NCI-H2107 (cell line): ENCODE measurements around the gene TRPM3.

Source experiments
- DNase-seq: peaks from one replicate; lab custom pipeline; 2025; lab: John Stamatoyannopoulos, UW

Gene TRPM3

DNA sequence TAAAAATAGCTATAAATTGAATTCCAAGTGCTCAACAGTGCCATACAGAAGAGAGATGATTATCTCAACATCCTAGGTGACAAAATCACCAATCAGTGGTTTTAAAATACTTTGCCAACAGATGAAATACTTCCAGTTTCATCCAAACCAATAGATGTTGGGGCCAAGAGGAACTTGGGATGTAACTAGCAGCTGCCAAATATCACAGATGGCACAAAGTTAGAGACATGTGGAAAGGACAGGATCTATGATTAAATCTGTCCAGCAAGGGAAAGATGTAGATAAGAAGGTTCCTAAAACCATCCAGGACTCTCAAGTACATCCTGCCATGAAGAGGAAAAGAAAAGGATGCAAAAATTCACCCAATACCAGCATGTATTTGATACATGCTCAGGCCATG lies 23.8 kb downstream of the TRPM3 start:
- no peak for DNase-seq

DNA sequence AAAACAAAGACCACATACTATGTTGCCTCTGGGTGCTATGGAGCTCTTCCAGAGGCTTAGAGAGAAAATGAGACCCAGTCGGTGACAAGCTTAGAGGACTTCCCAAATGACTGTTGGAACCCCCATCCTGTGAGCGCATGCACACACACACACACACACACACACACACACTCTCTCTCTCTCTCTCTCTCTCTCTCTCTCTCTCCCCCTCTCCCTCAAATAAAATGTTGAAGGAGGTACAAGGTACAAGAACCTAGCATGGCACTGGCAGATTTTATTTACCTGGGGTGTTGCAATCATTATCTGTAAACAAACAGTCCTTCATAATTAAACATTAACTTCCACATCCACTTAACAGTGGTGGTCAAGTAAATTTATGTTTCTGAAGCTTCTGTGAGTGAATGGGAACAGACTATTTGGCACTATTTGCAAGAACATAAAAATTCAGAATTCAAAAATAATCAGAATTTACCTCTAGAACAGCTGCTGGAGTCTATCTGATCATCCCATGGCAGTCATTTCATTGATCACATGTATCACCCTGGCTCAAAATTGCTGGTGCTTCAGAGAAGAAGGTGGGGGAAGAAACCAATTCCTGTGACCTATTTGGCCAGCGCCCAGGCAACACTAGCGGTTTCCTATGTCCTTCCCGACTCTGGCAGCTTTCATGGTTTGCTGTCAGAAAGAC lies 24.9 kb downstream of the TRPM3 start:
- DNase-seq = no peak

DNA sequence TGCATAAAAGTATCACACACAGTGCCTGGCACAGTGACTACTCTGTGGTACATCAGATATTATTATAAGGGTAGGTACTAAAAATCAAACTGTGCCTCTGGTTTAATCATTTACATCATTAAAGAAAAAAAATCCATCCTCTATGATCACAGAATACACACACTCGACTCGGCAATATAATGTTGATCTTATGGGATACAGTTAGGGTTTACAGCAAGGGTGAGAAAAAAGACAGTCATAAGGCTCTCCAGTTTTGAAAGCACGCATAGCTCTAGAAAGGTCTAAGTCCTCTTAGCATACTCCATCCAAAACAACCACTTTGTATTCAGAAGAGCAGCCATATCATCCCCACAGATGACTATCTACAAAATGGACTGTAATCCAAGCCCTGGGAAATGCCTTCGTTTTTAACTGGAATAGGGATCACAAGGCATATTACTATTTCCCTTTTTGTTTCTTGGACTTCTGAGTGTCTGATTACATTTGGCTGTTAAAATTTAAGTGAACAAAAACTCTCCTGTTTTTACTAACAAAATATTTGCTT lies 26.6 kb downstream of the TRPM3 start:
- no peak for DNase-seq

DNA sequence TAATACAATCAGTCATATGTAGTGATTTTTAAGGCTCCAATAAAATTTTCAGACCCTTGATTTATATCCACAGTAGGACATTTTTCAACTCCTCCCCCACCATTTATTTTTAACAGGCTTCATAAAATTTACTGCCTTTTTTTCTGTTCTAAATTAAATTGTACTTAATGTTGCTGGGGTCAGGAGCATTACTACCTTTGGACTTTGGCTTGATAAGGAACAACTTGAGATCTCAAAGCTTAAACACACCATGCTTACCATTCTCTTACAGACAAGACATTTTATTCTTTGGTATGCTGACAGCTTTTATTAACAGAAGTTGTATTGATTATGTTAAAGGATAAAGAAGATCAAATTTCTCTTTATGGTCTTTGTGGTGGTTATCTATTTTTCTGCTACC lies 30.5 kb downstream of the TRPM3 start:
- DNase-seq = no peak

DNA sequence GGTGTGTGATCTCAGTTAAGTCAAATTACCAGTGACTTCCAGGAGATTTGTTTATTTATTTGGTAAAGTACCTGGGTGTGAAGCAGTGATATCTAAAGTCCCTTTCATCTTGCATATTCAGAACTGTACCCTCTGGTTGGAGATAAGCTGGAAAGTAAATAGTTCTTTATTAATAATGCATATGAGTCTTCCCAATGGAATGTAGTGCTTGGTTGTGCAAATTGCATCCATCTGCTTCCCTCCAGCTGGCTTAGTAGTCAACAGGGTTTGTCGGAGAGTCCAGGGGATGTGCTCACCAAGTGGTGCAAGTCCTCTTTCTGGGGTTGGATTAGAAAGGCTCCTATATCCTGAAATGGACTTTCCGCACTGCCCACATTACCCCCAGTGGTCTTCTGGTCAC lies 42.0 kb downstream of the TRPM3 start:
- DNase-seq = no peak

DNA sequence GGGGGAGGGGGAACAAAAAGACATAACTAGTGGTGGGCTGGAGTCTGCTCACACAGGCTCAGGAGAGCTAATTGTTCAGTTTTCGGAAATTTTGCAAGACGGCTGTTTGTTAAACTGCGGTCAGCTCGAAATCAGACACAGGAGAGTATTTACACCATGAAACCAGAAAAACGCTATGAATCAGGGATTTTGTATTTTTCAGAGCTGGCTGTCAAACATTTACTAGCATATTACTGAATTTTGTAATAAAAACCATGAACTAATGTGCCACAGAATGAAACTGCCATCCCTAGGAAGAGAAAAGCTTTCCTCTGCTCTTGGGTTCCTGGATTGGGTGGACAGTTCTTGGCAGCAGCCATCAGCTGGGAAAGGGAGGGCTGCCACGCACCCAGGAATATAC lies 45.3 kb downstream of the TRPM3 start:
- DNase-seq = no peak

DNA sequence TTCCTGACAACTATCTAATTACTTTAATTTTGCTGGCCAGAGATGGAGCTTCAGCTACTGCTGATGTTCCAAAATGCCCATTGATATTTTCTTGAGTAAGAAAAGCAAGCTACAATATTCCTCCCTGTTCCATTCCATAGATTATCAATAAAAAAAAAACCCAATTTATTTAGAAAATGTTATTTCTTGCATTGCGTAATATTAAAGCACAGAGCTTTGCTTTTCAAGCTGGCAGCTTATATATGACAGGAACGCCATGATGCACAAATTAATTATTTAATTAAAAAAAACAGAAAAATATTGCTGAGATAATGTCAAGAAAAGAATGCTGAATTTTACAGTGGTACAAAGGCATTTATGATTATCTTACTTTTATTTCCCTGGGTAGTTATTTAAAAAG lies 47.9 kb downstream of the TRPM3 start:
- DNase-seq = no peak

DNA sequence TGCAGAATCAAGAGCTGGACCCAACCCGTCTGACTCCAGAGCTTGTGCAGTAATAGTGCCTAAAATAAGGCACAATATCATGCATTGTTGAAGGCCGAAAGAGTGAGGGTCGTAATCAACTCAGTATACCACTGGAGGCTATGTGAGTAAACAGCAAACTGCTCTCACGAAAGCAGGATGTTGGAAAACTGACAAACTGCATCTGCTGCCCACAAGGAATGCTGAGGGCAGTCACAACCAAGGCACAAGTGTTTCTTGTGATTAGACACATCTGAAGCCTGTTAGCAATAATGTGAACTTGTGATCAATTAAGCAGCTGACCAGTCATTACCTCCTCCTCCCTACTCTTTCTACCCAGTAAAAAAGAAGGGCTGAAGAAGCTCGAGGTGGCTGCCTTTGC lies 48.8 kb downstream of the TRPM3 start:
- DNase-seq = no peak

DNA sequence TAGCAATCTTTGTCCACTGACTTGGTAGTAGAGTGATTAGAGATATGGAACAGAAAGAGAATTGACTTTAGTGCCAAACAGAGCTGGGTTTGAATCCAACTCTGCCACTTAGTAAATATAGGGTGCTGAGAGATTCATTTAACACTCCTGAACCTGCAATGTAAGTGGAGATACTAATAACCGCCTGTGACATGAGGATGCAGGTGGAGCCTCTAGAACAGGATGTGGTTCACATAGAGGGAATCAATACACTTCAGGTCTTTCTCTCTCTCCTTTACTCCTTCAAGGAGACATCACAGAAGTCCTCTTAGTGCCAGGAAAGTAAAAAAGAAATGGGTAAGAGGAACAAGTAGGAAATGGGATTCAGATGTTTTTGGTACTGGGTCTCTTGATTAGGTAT lies 49.8 kb downstream of the TRPM3 start:
- no peak for DNase-seq

DNA sequence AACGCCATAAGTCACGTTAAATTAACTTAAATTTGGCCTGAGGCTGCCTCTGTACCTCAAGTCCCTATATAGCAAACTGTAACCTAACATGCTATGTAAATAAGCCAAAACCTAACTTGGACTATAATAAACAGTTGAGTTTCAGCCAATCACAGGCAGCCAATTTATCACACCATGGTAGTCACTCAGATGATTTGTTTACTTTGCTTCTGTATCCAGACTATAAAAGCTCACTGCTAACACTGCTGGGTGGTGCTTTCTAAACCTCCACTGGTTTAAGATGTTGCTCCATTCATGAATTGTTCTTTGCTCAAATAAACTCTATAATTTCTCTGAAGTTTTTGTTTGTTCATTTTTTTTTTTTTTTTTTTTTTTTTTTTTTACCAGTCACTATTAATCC lies 62.8 kb downstream of the TRPM3 start:
- DNase-seq = no peak

DNA sequence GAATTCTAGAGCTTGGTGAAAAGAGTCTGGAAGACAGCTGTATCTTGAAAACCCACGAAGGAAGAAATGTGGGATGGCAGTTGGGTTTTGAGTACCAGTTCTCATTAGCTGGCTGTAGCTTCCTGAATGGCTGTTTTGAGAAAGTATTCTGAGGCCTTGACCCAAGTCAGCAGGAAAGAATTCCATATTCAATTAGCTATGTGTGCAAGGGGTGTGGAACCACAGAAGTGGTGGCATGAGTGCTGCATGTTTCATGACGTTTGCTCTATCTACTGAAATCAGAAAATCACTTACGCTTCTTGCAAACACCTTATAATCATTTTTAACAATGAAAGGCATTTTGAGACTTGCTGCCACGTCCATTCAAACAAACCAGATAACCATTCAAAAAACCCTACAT lies 69.1 kb downstream of the TRPM3 start:
- no peak for DNase-seq

DNA sequence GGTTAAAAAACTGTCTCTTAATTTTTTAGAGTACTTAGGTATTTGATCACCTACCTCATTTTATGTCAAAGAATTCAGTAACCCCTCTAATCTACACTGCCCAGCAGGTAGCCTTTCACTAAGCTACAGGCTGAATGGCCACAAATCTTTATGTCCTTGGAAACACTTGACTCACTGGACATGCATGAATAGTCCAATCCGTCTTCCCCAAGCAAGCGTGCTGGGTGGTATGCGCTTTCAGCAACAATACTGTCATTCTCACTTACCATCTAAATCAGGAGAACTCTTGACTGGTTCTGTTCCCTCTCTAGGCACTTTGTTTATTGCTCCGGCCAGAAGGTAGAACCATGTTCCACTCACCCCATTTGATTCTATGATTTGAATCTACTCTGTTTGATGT lies 73.1 kb downstream of the TRPM3 start:
- DNase-seq = no peak

DNA sequence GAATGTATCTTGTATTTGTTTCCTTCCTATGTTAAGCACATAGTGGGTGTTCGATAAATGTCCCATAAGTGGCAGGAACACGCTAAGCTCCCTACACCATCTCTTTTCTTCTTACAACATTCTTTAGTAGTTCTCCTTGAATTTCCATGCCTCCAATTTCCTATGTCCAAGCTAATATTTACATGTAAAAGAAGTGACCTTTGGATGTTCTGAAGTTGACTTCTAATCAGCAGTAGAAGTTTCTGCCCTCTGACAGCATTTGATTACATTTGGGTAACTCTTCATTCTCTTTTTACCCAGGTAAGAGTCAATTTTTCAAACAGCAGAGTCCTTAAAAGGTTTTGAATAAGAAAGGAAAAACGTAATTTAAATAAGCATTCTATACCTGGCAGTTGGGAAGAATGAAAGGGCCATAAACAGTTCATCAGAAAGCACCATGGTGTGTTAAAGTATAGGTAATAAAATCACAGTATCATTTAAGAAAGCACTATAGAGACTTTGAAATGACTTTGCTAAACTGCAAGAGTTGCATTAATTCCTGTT lies 78.9 kb downstream of the TRPM3 start:
- DNase-seq = no peak

DNA sequence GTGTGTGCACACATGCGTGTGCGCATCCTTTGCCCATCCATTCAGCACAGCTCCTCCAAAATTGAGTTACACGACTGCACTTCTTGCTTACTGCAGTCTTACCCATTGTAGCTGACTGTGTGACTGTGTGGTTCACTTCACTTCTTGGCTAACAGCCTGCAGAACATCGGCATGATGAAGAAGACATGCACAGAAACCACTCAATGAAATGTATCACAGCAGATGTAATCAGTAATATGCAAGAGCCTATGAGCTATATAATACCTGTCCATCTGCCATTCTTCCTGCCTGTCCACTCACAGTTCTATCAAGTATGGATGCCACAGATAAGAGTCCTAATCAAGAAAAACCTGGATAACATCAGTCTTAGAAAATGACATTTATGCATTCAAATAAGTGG lies 83.9 kb downstream of the TRPM3 start:
- no peak for DNase-seq

DNA sequence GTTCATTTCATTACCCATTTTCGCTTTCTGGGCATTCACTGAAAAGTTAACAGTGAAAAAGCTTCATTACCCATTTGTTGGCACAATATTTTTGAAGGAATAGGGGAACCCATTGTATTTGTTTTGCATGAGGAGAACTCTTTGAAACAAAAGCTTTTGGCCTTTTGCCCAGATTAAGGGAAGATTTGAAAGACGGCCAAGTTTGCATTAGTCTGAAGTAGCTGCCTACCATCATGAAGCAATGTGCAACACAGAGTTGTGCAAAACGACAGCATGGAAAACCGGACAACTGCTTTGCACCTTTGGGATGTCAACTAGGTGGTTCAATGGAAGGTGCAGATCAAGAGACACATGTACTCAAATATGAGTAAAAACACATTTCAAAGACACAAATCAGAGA lies 84.9 kb downstream of the TRPM3 start:
- no peak for DNase-seq

DNA sequence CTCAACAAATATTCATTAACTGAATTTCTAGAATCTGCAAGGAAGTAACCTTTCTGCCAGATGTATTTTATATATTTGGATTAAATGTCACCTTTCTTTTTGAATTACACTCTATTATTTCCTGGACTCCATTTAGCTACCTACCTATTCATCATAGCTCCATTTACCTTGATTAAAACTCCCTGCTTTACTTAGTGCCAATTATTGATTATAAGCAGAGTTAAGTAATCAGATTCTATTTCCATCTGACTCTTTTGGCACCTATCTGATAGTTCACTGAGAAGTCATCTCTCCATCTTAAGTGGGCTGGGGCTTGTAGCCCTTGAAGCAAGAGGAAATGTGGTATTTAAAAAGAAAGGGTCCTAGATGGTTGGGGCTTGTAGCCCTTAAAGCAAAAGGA lies 88.6 kb downstream of the TRPM3 start:
- no peak for DNase-seq

DNA sequence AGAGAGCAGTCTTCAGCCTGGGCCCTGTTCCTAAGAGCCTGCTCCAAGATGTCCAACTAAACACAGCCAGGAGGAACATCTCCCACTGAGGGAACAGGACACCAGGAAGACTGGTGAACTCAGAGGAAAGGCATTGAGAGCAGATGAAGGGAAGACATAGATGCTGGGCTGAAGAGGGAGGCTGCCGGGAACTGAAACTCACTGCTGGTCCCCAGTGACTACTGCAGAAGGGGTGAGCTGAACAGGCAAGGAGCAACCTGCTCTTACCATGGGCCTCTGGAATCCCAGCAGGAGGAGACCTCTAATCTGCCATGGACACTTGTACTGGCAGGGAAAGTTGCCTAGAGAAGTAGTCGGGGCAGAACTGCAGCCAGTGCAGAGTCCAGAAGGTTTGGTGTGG lies 95.7 kb downstream of the TRPM3 start:
- no peak for DNase-seq

DNA sequence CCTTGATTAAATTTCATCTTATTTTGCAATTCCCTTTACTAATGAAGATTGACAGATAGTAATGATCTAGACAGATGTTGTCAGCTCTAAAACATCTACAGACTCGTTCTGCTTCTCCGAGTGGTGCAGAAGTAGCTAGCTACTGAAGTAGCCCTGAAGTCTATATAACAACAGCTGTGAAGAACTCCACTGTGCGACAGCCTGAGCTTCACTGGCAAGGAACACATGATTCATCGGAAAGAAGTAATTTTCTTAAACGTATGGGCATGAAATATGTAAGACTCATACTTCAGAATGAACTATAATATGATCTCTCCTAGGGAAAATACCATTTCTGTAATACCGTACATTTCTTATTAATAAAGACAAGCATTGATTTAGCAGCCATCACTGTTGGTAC lies 96.2 kb downstream of the TRPM3 start:
- no peak for DNase-seq

DNA sequence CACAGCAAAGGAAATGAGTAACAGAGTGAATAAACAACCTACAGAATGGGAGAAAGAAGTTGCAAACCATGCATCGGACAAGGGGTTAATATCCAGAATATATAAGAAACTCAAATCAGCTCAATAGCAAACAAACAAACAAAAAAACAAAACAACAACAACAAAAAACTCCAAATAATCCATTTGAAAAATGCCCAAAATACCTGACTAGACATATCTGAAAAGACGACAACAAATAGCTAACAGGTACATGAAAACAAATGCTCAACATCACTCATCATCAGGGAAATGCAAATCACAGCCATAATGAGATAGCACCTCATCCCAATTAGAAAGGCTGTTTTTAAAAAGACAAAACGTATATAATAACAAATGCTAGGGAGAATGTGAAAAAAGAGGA lies 111.2 kb downstream of the TRPM3 start:
- no peak for DNase-seq

DNA sequence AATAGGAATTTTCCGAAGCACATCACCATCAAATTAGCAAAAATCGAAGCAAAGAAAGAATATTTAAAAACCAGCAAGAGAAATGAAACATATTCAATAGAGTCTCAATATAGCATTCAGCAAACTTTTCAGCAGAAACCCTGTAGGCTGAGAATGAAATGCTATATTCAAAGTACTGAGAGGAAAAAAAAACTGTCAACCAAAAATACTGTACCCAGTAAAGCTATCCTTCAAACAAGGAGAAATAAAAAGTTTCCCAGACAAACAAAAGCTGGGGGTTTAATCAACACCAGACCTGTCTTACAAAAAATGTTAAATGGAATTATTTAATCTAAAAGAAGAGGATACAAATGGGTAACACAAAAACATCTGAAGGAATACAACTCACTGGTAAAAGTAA lies 116.0 kb downstream of the TRPM3 start:
- DNase-seq = no peak

DNA sequence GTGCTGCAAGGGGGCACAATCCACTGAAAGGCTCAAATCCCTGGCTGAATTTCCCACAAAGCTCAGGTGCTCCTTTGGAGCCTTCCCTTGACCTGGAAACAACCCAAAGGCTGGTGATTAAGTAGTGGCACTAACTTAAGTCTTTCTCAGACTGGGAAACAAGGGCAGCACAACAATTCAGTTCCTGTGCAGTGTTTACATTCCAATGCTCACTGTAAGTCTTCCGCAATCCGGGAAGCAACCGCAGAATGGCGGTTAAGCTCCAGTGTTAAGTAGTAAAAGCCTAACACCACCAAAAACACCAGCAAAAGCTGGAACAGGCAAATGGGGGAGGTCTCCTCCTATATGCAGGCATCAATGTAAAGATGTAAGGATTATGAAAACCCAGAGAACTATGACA lies 117.2 kb downstream of the TRPM3 start:
- DNase-seq = no peak

DNA sequence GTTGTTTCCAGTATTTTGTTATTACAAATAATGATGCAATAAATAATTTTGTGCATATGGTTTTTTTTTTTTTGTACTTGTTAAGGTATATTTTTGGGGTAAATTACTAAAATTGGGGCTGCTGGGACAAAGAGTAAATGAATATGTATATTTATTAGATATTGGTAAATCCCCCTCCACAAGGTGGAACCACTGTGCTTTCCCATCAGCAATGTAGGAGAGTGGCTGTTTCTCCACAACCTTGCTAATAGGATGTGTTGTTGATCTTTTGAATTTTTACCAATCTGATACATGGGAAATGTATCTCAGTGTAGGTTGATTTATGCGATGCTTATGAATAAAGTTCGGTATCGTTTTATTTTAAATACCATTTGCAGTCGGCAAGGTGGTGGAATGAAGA lies 118.1 kb downstream of the TRPM3 start:
- no peak for DNase-seq

DNA sequence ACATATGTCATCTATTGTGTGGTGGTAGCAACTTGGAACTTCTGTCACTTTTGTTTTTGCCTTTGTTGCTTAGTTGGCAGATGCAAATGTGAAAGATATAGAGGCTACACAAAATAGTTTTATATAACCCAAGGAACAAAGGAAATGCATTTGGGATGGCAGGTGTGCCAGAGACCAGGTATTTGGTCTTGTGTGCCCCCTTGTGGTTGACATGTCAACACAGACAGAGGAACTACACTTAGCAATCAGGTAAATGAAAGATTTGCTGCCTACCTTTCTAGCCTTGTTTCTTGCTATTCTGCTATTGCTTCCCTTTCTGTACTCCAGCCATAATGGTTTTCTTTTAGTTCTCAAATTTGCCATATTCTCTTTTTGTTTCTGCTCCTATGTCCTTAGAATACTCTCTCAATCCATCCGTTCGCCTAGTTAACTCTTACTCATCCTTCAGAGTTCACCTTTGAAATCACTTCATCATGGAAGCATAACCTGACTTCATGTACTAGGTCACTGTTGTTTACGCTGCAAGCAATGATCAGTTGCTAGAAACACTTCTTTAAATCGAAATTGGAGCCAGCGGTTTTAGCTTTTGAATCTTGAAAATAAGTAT lies 119.5 kb downstream of the TRPM3 start:
- no peak for DNase-seq

DNA sequence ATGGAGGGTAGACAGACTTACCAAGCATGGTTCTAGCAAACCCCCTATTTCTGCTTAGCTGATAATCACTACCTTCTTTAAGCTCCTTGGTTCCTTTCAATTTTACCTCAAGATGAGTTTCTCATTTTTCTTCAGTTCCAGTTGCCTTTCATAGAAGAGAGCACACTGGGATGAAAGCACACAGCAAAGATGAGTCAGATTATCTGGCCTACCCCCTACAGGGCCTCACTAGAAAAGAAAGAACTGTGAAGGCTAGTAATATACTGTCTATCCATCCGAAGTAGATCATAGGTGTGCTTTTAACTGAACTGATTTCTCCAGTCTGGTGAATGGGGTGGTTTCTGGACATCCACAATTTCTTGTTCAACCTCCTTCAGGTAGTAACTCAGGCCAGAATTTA lies 122.5 kb downstream of the TRPM3 start:
- DNase-seq = no peak
